HG02623 (cell line): Measurements from ENCODE around the gene HMCN2.

Experiments used
- ATAC-seq: cut with Tn5 transposase; IDR thresholded peaks from one replicate; pipeline ENCODE4 v1.9.1; 2021; ENCODE audit warnings: moderate library complexity; ENCODE audit not compliant: unreplicated experiment

Gene HMCN2

DNA sequence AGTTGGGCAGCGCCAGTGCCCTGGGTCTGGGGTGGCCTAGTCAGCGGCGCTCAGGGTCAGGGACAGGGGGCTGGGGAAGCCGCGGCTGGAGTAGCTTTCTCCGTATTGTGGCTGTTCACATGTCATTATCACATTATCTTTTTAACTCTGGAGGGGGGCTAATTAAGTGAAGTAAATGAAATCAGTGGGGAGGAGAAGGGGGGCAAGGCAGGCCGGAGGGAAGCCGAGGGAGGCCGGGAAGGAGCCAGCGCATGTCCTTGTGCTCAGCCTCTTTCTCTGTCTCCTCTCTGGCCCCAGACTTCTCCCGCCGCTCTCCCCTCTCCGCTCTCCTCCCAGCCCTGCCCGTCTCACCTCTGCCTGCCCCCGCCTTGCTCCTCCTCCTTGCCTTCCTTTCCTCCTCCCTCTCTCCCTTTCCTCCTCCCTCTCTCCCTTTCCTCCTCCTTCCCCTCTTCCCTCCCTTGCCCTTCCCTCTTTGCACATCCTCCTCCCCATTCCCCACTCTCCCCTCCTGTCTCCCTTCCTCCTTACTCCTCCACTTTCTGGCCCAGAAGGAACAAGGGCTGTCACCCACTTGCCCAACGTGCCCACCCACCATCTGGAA, 217.9 kb downstream of the HMCN2 start:
- no peak for ATAC-seq
